HG03469 (cell line): Measurements from ENCODE around the gene SLC6A18.
"Not testable (repeated sequence)": the region's sequence is repeated elsewhere in the genome, so short reads cannot be mapped to it uniquely, and the experiment has no call there.

Source experiments
- ATAC-seq: cut with Tn5 transposase; IDR thresholded peaks from one replicate; pipeline ENCODE4 v1.9.1; 2021; ENCODE audit warnings: mild to moderate bottlenecking, moderate library complexity, moderate number of reproducible peaks; ENCODE audit not compliant: unreplicated experiment

The SLC6A18 gene

DNA sequence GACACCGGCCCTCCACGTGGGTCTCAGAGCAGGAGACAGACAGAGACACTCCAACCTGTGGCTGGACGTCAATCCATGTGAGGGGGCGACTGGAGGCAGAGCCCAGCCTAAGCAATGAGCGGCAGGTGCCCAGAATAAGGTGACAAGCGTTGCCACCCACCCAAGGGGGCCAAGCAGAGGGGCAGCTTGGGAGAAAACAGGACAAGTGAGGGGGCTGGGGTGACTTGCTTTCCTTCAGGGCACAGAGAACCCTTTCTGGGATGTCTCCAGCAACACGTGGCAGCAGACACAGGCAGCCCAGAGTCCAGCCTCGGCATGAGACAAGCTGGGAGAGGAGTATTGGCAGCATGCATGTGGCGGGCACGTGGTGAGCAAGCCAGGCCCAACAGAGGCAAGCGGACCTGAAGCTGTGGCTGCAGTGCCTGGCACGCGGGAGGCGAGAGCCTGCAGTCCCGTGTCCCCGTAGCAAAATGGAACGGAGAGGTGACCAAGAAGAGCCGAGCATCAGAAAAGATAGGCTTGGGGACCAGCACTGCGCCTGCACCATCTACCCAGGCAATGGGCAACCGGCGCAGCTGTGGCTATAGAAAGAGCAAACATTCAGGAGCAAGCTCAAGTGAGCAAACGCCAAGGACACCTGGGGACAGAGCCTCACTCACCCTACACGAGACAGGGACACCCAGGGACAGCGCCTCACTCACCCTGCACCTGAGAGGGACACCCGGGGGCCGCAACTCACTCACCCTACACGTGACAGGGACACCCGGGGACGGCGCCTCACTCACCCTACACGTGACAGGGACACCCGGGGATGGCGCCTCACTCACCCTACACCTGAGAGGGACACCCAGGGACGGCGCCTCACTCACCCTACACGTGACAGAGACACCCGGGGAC lies 63.5 kb downstream of the SLC6A18 start:
- no peak for ATAC-seq

DNA sequence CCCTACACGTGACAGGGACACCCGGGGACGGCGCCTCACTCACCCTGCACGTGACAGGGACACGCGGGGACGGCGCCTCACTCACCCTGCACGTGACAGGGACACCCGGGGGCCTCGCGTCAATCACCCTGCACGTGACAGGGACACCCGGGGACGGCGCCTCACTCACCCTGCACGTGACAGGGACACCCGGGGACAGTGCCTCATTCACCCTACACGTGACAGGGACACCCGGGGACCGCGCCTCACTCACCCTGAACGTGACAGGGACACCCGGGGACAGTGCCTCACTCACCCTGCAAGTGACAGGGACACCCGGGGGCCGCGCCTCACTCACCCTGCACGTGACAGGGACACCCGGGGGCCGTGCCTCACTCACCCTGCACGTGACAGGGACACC lies 64.4 kb downstream of the SLC6A18 start:
- ATAC-seq: not testable (repeated sequence)

DNA sequence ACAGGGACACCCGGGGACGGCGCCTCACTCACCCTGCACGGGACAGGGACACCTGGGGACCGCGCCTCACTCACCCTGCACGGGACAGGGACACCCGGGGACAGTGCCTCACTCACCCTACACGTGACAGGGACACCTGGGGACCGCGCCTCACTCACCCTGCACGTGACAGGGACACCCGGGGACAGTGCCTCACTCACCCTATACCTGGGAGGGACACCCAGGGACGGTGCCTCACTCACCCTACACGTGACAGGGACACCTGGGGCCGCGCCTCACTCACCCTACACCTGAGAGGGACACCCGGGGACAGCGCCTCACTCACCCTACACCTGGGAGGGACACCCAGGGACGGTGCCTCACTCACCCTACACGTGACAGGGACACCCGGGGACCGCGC lies 65.8 kb downstream of the SLC6A18 start:
- ATAC-seq: not testable (repeated sequence)

DNA sequence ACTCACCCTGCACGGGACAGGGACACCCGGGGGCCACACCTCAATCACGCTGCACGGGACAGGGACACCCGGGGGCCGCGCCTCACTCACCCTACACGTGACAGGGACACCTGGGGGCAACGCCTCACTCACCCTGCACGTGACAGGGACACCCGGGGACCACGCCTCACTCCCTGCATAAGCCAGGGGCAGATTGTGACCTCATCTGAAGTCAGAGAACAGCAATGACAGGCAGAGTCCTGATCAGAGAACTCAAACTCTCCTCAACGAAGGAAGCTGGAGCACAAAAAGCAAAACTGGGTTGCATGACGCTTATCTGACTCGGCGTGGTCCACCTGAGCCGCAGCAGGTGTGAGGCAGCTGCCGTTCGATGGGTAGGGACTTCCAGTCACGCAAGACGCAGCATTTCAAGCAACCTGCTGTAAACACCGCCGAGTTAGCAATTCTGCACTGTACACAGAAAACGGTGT lies 66.5 kb downstream of the SLC6A18 start:
- ATAC-seq: no peak

DNA sequence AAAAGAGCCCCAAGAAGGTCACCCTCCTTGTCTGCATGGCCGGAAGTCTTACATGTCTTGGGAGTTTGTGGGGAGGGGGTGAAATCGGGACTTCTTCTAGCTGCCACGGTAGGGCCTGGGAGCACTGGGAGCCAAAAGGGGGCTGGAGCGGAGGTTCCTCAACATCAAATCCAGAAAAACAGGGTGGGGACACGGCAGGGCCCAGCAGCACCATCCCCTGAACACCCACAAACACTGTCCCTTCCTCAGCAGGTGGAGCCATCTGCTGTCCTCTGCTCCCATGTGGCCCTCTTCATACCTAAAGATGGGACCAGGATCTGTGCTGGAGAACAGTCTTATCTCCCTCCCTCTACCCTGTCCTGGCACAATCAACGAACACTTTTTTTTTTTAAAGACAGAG lies 67.0 kb downstream of the SLC6A18 start:
- ATAC-seq: no peak

DNA sequence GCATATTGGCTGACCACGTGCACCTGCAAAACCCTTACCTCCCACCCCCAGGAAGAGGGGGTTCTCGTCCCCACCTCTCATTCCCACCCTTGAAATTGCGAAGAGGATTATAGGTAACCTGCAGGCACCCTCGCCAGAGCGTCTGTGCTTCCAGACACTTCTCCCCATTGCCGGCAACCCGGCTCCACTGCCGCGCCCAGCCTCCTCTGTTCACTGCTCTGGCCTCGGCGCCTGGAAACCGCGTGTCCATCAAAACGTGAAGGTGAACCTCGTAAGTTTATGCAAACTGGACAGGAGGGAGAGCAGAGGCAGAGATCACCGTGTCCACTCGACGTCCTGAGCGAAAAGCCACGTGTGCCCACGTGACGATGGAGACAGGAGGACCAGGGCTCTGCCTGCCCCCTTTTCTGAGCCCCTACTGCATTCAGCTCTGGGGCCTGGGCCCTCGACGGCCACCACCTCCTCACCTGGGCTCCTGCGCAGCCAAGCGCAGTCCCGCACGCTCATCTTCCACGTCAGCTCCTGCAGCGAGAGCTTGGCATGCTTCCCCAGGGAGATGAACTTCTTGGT lies 67.8 kb downstream of the SLC6A18 start:
- no peak for ATAC-seq

DNA sequence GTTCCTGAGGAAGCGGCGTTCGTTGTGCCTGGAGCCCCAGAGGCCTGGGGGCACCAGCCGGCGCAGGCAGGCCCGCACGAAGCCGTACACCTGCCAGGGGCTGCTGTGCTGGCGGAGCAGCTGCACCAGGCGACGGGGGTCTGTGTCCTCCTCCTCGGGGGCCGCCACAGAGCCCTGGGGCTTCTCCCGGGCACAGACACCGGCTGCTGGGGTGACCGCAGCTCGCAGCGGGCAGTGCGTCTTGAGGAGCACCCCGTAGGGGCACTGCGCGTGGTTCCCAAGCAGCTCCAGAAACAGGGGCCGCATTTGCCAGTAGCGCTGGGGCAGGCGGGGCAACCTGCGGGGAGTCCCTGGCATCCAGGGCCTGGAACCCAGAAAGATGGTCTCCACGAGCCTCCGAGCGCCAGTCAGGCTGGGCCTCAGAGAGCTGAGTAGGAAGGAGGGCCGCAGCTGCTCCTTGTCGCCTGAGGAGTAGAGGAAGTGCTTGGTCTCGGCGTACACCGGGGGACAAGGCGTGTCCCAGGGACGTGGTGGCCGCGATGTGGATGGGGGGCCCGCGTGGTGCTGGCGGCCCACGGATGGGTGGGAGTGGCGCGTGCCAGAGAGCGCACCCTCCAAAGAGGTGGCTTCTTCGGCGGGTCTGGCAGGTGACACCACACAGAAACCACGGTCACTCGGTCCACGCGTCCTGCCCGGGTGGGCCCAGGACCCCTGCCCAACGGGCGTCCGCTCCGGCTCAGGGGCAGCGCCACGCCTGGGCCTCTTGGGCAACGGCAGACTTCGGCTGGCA lies 68.4 kb downstream of the SLC6A18 start:
- no peak for ATAC-seq

DNA sequence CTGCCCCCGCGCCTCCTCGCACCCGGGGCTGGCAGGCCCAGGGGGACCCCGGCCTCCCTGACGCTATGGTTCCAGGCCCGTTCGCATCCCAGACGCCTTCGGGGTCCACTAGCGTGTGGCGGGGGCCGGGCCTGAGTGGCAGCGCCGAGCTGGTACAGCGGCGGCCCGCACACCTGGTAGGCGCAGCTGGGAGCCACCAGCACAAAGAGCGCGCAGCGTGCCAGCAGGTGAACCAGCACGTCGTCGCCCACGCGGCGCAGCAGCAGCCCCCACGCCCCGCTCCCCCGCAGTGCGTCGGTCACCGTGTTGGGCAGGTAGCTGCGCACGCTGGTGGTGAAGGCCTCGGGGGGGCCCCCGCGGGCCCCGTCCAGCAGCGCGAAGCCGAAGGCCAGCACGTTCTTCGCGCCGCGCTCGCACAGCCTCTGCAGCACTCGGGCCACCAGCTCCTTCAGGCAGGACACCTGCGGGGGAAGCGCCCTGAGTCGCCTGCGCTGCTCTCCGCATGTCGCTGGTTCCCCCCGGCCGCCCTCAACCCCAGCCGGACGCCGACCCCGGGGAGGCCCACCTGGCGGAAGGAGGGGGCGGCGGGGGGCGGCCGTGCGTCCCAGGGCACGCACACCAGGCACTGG lies 69.1 kb downstream of the SLC6A18 start:
- no peak for ATAC-seq

DNA sequence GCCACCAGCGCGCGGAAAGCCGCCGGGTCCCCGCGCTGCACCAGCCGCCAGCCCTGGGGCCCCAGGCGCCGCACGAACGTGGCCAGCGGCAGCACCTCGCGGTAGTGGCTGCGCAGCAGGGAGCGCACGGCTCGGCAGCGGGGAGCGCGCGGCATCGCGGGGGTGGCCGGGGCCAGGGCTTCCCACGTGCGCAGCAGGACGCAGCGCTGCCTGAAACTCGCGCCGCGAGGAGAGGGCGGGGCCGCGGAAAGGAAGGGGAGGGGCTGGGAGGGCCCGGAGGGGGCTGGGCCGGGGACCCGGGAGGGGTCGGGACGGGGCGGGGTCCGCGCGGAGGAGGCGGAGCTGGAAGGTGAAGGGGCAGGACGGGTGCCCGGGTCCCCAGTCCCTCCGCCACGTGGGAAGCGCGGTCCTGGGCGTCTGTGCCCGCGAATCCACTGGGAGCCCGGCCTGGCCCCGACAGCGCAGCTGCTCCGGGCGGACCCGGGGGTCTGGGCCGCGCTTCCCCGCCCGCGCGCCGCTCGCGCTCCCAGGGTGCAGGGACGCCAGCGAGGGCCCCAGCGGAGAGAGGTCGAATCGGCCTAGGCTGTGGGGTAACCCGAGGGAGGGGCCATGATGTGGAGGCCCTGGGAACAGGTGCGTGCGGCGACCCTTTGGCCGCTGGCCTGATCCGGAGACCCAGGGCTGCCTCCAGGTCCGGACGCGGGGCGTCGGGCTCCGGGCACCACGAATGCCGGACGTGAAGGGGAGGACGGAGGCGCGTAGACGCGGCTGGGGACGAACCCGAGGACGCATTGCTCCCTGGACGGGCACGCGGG lies 69.9 kb downstream of the SLC6A18 start, which contains the start of gene TERT:
TERT (minus strand) TSS at position 234 of the 815 bp plus-strand sequence; CDS start at position 155, 79 bp downstream.
- ATAC-seq: no peak

DNA sequence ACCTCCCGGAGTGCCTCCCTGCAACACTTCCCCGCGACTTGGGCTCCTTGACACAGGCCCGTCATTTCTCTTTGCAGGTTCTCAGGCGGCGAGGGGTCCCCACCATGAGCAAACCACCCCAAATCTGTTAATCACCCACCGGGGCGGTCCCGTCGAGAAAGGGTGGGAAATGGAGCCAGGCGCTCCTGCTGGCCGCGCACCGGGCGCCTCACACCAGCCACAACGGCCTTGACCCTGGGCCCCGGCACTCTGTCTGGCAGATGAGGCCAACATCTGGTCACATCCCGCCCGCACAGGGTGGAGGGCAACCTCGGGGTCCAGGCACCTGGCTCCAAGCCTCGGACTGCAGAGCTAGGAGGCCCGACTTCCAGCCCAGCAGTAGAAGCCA lies 70.5 kb downstream of the SLC6A18 start:
- no peak for ATAC-seq
